Dedifferentiated amniotic fluid mesenchymal stem cell (primary cell): ENCODE data around the gene ELF3.
"Not testable (repeated sequence)": the region's sequence is repeated elsewhere in the genome, so short reads cannot be mapped to it uniquely, and the experiment has no call there.

ENCODE experiments used
- DNase-seq: peaks from one replicate; pipeline ENCODE4 v3.0.0-alpha.2; 2016; ENCODE audit errors: extremely low spot score

ELF3 gene

DNA sequence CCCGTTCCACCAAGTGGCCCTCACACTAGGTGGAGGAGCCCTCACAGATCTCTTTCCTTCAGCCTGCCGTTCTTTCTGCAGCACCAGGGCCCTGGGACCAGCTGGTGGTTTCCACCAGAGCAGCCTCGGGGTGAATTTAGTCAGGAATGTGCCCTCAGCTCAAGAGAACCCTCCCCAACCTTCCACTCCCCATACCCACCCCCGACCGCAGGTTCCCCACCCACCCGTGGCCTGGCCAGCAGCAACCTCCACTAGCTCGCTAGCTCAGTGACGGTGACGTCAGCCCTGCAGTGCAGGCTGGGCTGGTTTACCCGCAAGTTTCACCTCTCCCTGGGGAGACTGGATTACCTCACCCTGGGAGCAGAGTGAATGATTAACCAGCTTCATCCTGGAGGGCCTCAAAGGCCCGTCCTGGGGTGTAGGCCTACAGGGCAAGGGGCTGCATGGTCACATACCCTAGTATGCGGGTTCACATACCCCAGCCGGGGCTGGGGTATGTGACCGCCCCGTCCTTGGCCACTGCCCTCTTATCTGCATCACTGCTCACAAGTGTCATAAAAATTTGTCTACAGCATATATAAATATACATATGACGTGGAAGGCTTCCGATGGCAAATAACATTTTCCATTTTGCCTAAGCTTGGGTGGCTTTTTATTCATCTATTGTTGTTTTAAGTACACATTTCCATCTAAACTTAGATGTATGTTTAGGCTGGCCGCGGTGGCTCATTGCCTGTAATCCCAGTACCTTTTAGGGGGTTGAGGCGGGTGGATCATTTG lies 24.5 kb downstream of the ELF3 start:
- peak; percentile 98 for DNase-seq

- DNase-seq = no peak
Measured at GRCh38 chr1:202036595-202037387, 26.4 kb downstream of the ELF3 start.

GRCh38 chr1:202037706-202038296 lies 27.4 kb downstream of the ELF3 start:
- DNase-seq = no peak

GRCh38 chr1:202038688-202039346 lies 28.4 kb downstream of the ELF3 start:
- DNase-seq = no peak

- DNase-seq = no peak
Measured at GRCh38 chr1:202045705-202046104, 35.3 kb downstream of the ELF3 start.

GRCh38 chr1:202046227-202046626 lies 35.8 kb downstream of the ELF3 start:
- DNase-seq = no peak

GRCh38 chr1:202046748-202047708 lies 36.6 kb downstream of the ELF3 start:
- DNase-seq = no peak

- DNase-seq = no peak
Measured at GRCh38 chr1:202047977-202048376, 37.6 kb downstream of the ELF3 start.

- DNase-seq = no peak
Measured at GRCh38 chr1:202049129-202049528, 38.7 kb downstream of the ELF3 start.

GRCh38 chr1:202054094-202054493 lies 43.7 kb downstream of the ELF3 start:
- no peak for DNase-seq

DNA sequence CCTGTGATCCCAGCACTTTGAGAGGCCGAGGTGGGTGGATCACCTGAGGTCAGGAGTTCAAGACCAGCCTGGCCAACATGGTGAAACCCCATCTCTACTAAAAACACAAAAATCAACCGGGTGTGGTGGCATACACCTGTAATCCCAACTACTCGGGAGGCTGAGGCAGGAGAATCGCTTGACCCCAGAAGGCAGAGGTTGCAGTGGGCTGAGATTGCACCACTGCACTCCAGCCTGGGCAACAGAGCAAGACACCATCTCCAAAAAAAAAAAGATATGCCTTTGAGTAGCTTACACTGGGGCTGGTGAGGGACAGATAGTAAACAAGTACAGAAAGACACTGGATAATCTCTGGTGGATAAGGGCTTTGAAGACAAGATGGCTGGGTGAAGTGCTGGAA lies 44.3 kb downstream of the ELF3 start:
- not testable (repeated sequence) for DNase-seq

DNA sequence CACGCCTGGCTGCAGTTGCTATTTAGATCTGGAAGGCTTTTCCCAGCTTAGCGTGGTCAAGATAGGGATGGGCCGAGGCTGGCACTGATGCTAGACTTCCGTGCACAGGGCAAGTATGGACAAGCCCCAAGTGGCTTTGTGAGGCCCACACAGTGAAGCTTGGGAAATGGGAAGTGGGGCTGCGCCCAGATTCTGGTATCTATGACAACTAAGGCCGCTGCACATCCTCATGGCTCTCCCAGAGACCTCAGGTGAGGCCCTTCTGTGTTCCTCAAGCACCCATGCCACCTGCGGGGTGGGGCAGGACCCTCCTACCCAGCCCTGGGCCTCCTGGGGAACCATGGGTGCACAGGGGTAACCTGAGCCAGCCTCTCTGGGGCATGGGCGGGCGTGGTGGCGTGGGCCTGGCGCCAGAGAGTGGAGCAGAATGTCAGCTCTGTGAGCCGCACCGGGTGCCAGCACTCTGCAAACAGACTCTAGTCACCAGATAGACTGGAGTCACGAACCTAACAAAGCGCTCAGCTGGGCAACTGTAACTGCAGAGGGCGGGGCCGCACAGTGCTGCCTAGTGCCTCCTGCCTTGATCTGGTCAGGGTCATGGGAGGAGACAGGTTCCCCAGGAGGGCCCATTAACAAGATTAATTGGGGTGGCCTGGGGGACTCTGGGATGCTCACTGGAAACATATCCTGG lies 46.4 kb downstream of the ELF3 start:
- no peak for DNase-seq

GRCh38 chr1:202057335-202057704 lies 46.9 kb downstream of the ELF3 start:
- not testable (repeated sequence) for DNase-seq

DNA sequence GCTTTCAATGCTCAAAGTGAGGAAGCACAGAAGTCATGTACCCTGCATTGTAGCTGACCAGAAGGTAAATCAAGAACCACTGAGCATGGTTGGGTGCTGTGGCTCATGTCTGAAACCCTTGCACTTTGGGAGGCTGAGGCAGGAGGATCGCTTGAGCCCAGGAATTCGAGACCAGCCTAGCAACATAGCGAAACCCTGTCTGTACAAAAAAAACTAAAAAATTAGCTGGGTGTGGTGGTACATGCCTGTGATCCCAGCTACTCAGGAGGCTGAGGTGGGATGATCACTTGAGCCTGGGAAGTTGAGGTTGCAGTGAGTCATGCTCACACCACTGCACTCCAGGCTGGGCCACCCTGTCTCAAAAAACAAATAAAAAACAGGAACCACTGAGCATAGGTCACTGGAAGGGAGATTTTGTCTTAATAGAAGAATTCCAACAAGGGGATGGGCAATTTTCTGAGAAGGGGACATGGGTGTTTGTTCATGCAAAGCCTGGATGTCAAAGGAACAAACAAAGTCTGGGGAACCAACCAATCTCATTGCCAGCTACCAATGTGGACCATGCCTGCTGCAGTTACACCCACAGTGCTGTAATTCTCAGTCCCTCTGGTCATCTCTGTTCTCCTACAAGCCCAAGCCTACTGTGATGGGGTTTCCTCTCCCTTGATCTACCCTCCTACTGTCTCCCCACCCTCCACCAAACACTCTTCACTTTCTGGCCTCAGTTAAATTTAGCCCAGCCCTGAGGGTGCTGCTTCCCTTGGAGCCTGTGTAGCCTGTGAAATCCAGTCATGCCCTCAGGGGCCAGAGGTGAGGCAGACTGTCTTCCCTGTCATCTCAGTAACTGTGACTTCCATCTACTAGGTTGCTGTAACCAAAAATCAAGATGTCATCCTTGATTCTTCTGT lies 47.9 kb downstream of the ELF3 start:
- DNase-seq = no peak

GRCh38 chr1:202061055-202061454 lies 50.7 kb downstream of the ELF3 start:
- DNase-seq = no peak

DNA sequence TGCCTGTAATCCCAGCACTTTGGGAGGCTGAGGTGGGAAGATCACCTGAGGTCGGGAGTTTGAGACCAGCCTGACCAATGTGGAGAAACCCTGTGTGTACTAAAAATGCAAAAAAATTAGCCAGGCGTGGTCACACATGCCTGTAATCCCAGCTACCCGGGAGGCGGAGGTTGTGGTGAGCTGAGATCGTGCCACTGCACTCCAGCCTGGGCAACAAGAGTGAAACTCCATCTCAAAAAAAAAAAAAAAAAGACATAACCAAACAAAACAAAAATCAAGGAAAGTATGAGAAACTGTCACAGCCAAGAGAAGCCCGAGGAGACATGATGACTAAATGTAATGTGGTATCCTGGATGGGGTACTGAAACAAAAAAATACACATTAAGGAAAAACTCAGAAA lies 51.4 kb downstream of the ELF3 start:
- DNase-seq = not testable (repeated sequence)

- not testable (repeated sequence) for DNase-seq
Measured at GRCh38 chr1:202062636-202063035, 52.2 kb downstream of the ELF3 start.

DNA sequence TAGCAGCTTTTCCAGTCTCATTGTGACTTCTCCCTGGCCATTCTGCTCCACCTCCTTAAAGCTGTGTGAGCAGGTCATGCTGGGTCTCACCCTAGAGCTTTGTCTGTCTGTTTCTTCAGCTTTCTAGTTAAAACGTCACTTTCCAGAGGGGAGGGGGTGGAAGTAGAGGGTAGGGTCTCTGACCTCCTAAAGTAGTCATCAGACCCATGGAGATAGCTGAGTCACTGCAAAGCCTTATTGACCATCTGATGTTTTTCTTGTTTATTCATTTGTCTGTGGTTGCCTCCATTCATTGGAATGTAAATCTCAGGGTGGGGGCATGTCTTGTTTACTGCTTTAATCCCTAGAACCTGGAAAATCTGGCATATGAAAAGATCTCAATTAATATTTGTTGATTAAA lies 52.7 kb downstream of the ELF3 start:
- DNase-seq = no peak

GRCh38 chr1:202064889-202065312 lies 54.5 kb downstream of the ELF3 start:
- DNase-seq = not testable (repeated sequence)
